HL-60 (cell line): ENCODE measurements around the gene TFF2.

Experiments
- DNase-seq, 2 experiments: peaks; one replicate each; pipeline ENCODE4 v3.0.0-alpha.2; 2010 to 2020; ENCODE audit warnings: low read depth in 1 of 2, low spot score in 1 of 2
- H3K27ac ChIP-seq: fragments of 250-450 bp; sonication (Bioruptor Pico); replicated peaks from 2 replicates; pipeline ENCODE4 v1.5.1; 2020; ENCODE audit warnings: mild to moderate bottlenecking, moderate library complexity
- H3K27me3 ChIP-seq: fragments of 250-450 bp; sonication (Bioruptor Pico); 2 replicates; pipeline ENCODE4 v1.5.1; 2021; ENCODE audit warnings: mild to moderate bottlenecking, moderate library complexity; ENCODE audit not compliant: insufficient read depth, poor library complexity, severe bottlenecking
- H3K4me3 ChIP-seq: replicated peaks from 2 replicates; pipeline ENCODE4 v1.5.1; 2011; ENCODE audit warnings: mild to moderate bottlenecking, control low read depth, low read length; ENCODE audit not compliant: insufficient read depth
- CTCF ChIP-seq: IDR thresholded peaks from one replicate; pipeline ENCODE4 v1.5.1; 2011; ENCODE audit warnings: low read length, control low read depth, inconsistent platforms; ENCODE audit not compliant: insufficient read depth
- GABPA ChIP-seq: IDR thresholded peaks from 2 replicates; pipeline ENCODE4 v1.6.1; 2012; ENCODE audit warnings: low read depth
- POLR2AphosphoS5 ChIP-seq: IDR thresholded peaks from 2 replicates; pipeline ENCODE4 v1.6.1; 2012; ENCODE audit warnings: low read depth
- REST ChIP-seq: IDR thresholded peaks from 2 replicates; pipeline ENCODE4 v1.6.1; 2012; ENCODE audit warnings: low read depth; ENCODE audit not compliant: insufficient replicate concordance
- SPI1 ChIP-seq: IDR thresholded peaks from 2 replicates; pipeline ENCODE4 v1.6.1; 2012; ENCODE audit warnings: low read depth, mild to moderate bottlenecking, borderline replicate concordance

Gene TFF2

GRCh38 chr21:42391297-42391696 is 40.5 kb upstream of the TFF2 start:
- DNase-seq = no peak
- TF ChIP-seq CTCF (no peak), GABPA (no peak), REST (no peak)
- Histone ChIP-seq H3K4me3 (no peak overlapping the region), H3K27me3 (peaks cover 3% of the 10 kb centered on the region), H3K27ac (no peak overlapping the region)

GRCh38 chr21:42390696-42391095 is 39.9 kb upstream of the TFF2 start:
- no peak overlapping the region for H3K4me3 ChIP-seq
- peaks cover 3% of the 10 kb centered on the region for H3K27me3 ChIP-seq
- no peak for DNase-seq
- no peak overlapping the region for H3K27ac ChIP-seq
- TF ChIP-seq GABPA (no peak), REST (no peak), CTCF (no peak), SPI1 (no peak), POLR2AphosphoS5 (no peak)

GRCh38 chr21:42390193-42390592 is 39.4 kb upstream of the TFF2 start:
- no peak for DNase-seq
- no peak for TF ChIP-seq CTCF
- no peak for TF ChIP-seq REST
- TF ChIP-seq GABPA = no peak
- no peak for TF ChIP-seq POLR2AphosphoS5
- TF ChIP-seq SPI1 = no peak
- no peak overlapping the region for H3K4me3 ChIP-seq
- peaks cover 3% of the 10 kb centered on the region for H3K27me3 ChIP-seq
- H3K27ac ChIP-seq = no peak overlapping the region
